ENCODE measurements around the gene FNDC3B. TPM values are rescaled to one million over a fixed set of nuclear protein-coding genes. Genes with fewer than 3 reads are reported as not detected.
"Not testable (repeated sequence)": the region's sequence is repeated elsewhere in the genome, so short reads cannot be mapped to it uniquely, and the experiment has no call there.

FNDC3B gene
- total RNA-seq, 1 donor from 2014 or later: 71.3 TPM

DNA sequence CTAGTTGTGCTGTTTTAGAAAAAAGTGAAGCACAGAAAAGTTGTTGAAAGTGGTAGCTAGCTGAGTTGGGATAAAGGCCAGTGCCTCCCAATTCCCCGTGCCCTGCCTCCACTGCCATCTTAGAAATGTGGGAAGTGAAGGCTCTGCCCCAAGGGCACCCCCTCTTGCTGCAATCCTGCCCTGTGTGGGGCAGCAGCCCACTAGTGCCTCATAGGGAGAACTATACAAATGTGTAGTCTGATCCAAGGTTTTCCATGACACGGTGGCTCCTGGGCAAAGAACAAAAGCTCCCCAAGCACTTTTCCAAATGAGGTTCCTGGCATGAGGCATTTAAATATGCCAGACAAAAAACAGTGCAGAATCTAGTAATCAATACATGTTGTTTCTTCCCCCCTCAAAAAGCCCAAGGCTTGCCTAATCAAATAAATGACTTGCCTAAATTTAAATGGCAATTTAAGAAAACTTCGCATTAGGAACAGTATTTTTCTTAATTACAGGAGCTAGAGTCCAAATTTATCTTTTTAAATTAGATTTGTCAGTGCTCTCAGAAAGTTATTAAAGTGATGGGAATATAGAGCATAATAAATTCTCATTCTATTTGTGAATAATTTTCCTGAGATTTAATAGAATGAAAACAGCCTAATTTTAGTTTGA, 325.1 kb downstream of the FNDC3B start:
- H3K36me3 ChIP-seq (ENCODE audit: control insufficient read depth, insufficient read depth, low read length): no peaks in the 10 kb centered on the region
- no peak overlapping the region for H3K4me3 ChIP-seq (ENCODE audit: low read depth, low read length)
- no peaks in the 10 kb centered on the region for H3K27me3 ChIP-seq (ENCODE audit: control insufficient read depth, insufficient read depth, low read length)
- TF ChIP-seq, protein P1, sequence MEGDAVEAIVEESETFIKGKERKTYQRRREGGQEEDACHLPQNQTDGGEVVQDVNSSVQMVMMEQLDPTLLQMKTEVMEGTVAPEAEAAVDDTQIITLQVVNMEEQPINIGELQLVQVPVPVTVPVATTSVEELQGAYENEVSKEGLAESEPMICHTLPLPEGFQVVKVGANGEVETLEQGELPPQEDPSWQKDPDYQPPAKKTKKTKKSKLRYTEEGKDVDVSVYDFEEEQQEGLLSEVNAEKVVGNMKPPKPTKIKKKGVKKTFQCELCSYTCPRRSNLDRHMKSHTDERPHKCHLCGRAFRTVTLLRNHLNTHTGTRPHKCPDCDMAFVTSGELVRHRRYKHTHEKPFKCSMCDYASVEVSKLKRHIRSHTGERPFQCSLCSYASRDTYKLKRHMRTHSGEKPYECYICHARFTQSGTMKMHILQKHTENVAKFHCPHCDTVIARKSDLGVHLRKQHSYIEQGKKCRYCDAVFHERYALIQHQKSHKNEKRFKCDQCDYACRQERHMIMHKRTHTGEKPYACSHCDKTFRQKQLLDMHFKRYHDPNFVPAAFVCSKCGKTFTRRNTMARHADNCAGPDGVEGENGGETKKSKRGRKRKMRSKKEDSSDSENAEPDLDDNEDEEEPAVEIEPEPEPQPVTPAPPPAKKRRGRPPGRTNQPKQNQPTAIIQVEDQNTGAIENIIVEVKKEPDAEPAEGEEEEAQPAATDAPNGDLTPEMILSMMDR (IDR thresholded peaks at IDR 0.05; ENCODE audit: insufficient read depth, low read length, poor library complexity, severe bottlenecking): no peak
- DNase-seq (ENCODE audit: low read depth): no peak

- Histone ChIP-seq H3K27me3 (ENCODE audit: control insufficient read depth, insufficient read depth, low read length) (no peaks in the 10 kb centered on the region), H3K36me3 (ENCODE audit: control insufficient read depth, insufficient read depth, low read length) (no peaks in the 10 kb centered on the region), H3K4me3 (ENCODE audit: low read depth, low read length) (no peak overlapping the region)
- TF ChIP-seq, protein P1 (IDR thresholded peaks at IDR 0.05; ENCODE audit: insufficient read depth, low read length, poor library complexity, severe bottlenecking): no peak
- DNase-seq (ENCODE audit: low read depth): no peak
Observed at GRCh38 chr3:172365028-172365567, 325.7 kb downstream of the FNDC3B start.

GRCh38 chr3:172367205-172368105, 328.1 kb downstream of the FNDC3B start:
- peak; percentile 28 for DNase-seq (ENCODE audit: low read depth)
- TF ChIP-seq, protein P1 (IDR thresholded peaks at IDR 0.05; ENCODE audit: insufficient read depth, low read length, poor library complexity, severe bottlenecking): no peak
- Histone ChIP-seq H3K36me3 (ENCODE audit: control insufficient read depth, insufficient read depth, low read length) (no peaks in the 10 kb centered on the region), H3K27me3 (ENCODE audit: control insufficient read depth, insufficient read depth, low read length) (no peaks in the 10 kb centered on the region), H3K4me3 (ENCODE audit: low read depth, low read length) (no peak overlapping the region)

GRCh38 chr3:172368556-172368955, 329.2 kb downstream of the FNDC3B start:
- H3K27me3 ChIP-seq (ENCODE audit: control insufficient read depth, insufficient read depth, low read length); DNase-seq (ENCODE audit: low read depth); H3K4me3 ChIP-seq (ENCODE audit: low read depth, low read length); H3K36me3 ChIP-seq (ENCODE audit: control insufficient read depth, insufficient read depth, low read length): not testable (repeated sequence)

GRCh38 chr3:172369590-172370259, 330.3 kb downstream of the FNDC3B start:
- Histone ChIP-seq H3K27me3 (ENCODE audit: control insufficient read depth, insufficient read depth, low read length) (no peaks in the 10 kb centered on the region), H3K36me3 (ENCODE audit: control insufficient read depth, insufficient read depth, low read length) (no peaks in the 10 kb centered on the region), H3K4me3 (ENCODE audit: low read depth, low read length) (no peak overlapping the region)
- TF ChIP-seq, protein P1 (IDR thresholded peaks at IDR 0.05; ENCODE audit: insufficient read depth, low read length, poor library complexity, severe bottlenecking): no peak
- DNase-seq (ENCODE audit: low read depth): no peak

DNA sequence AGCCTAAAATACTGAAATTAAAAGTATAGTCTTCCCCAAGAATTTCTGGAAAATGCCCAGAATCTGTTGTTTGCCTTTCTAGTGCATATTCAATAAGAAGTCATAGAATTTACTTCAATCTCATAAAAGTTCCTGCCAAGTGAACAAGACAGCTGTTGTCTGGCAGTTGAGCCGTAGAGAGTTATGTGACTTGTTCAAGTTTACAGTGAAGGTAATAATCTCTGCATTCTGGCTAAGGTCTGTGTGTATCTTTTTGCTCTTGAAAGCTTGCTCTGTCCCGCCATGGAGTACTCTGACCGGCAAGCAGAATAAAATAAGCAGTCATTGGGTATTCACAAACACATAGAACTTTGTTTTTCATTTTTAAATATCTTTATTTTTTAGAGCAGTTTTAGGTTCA, 331.0 kb downstream of the FNDC3B start:
- no peaks in the 10 kb centered on the region for H3K36me3 ChIP-seq (ENCODE audit: control insufficient read depth, insufficient read depth, low read length)
- TF ChIP-seq, protein P1 (IDR thresholded peaks at IDR 0.05; ENCODE audit: insufficient read depth, low read length, poor library complexity, severe bottlenecking): no peak
- no peaks in the 10 kb centered on the region for H3K27me3 ChIP-seq (ENCODE audit: control insufficient read depth, insufficient read depth, low read length)

More for the DNA sequence above, 331.0 kb downstream of the FNDC3B start:
- H3K4me3 ChIP-seq (ENCODE audit: low read depth, low read length): no peak overlapping the region
- no peak for DNase-seq (ENCODE audit: low read depth)

Data from kidney epithelial cell (primary cell).